H1 (cell line): ENCODE measurements around the gene SEMA3E. TPM values are rescaled to one million over a fixed set of nuclear protein-coding genes. Genes with fewer than 3 reads are reported as not detected.

Source experiments
- CBX5 ChIP-seq: fragments of 300-800, 300-1000 bp; sonication (generic); IDR thresholded peaks from 2 replicates; pipeline ENCODE4 v1.7.1; 2016; ENCODE audit warnings: antibody characterized with exemption, low read length, low read depth
- polyA plus RNA-seq, 7 experiments: library from polyadenylated mRNA; depleted of rRNA in 3 of 7; stranded (reverse) in 5 of 7; unstranded in 2 of 7; fragments of >200 nt in 5 of 7; fragments of 200-250 nt in 2 of 7; gene quantifications; 1 replicate in 5 of 7; 2 replicates in 1 of 7; 4 replicates in 1 of 7; pipeline versions ENCODE4 v1.2.1 to v1.2.3, GENCODE V29; 2011 to 2013; ENCODE audit warnings: missing spikeins in 2 of 7, mixed read lengths in 2 of 7
- total RNA-seq: library from RNA; stranded (reverse); fragmentation: NEBNext Ultra II Directional; extraction: Animal tissue kit (Norgen Biotek cat#: 25700); gene quantifications from 2 replicates; pipeline ENCODE4 v1.2.1, GENCODE V29; 2021
- TF ChIP-seq, protein P1 (sequence below), 3 experiments: IDR thresholded peaks; 1 replicate in 2 of 3; 2 replicates in 1 of 3; pipeline versions ENCODE4 v1.5.1 to v1.6.1; 2011; ENCODE audit warnings: low read length in 3 of 3, mild to moderate bottlenecking in 3 of 3, inconsistent platforms in 2 of 3, low read depth in 1 of 3, moderate library complexity in 1 of 3; ENCODE audit not compliant: insufficient read depth in 1 of 3; ENCODE audit errors: control extremely low read depth in 1 of 3

Gene SEMA3E
- total and polyA plus RNA-seq, 2 of the 8 experiments (the other 6 are each of a cell fraction or from before 2014, with no cell fraction given), result 0.93 to 0.94 TPM

DNA sequence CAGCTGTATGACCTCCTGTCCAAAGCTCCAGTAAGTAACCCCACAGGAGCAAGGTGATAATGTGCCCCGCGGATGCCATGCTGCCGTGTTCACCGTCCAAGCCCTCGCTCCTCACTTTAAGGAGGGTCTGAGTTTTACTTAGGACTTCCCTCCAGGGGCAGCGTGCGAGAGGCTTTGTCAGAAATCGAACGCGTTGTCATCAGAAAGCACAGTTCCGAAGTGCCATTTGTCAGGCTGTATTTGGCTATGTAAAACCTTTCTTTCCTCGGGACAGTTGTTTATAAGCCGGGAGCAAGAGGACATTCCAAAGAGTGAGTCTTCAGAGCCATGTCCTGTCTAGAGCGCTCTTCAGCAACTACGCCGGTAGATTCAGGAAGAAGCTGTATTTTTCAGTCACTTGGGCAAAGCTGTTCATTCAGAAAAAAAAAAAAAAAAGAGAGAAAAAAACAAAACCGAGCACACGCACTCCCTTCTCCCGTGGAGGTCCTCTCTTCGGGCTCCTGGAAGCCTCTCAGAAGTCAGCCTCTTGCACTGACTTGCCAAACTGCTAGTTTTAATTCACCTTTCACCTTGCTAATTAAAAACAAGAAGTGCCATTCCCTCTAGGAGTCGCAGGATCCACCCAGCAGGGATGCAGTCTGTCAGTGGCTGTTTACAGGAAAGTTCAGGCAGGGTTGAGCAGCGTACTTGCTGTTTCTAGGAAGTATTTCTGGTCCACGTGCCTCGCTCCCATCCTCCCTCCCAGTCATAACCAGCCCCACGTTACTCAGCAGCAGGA, at the start of gene SEMA3E (continued):
- TF ChIP-seq CBX5, result no peak
- TF ChIP-seq, protein P1, sequence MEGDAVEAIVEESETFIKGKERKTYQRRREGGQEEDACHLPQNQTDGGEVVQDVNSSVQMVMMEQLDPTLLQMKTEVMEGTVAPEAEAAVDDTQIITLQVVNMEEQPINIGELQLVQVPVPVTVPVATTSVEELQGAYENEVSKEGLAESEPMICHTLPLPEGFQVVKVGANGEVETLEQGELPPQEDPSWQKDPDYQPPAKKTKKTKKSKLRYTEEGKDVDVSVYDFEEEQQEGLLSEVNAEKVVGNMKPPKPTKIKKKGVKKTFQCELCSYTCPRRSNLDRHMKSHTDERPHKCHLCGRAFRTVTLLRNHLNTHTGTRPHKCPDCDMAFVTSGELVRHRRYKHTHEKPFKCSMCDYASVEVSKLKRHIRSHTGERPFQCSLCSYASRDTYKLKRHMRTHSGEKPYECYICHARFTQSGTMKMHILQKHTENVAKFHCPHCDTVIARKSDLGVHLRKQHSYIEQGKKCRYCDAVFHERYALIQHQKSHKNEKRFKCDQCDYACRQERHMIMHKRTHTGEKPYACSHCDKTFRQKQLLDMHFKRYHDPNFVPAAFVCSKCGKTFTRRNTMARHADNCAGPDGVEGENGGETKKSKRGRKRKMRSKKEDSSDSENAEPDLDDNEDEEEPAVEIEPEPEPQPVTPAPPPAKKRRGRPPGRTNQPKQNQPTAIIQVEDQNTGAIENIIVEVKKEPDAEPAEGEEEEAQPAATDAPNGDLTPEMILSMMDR (IDR thresholded peaks at IDR 0.05; ENCODE audit: control extremely low read depth in 1 of 3, insufficient read depth in 1 of 3, low read depth in 1 of 3, low read length in 3 of 3), result peak in 1 of 3 experiments; percentile 33; a peak in 1 of 4 replicates
- TF ChIP-seq, all 59 proteins: peak for 5
